OCI-LY3 (cell line): Measurements from ENCODE around the gene SELENOO.
A peak's percentile ranks its signal among the peaks of the same experiment; 100 is the strongest.

Source experiments
- H2AFZ ChIP-seq: fragments of 200-600, 300-600 bp; shearing (Covaris generic); 2 replicates; pipeline ENCODE4 v1.6.0; 2014; ENCODE audit warnings: antibody characterized with exemption, low read depth, low read length
- H3K27ac ChIP-seq: fragments of 200-600, 300-600 bp; sonication (generic); 2 replicates; pipeline ENCODE4 v1.5.1; 2014; ENCODE audit warnings: mild to moderate bottlenecking, low read length, moderate library complexity, mixed read lengths
- H3K27me3 ChIP-seq: fragments of 200-600, 300-600 bp; sonication (generic); 2 replicates; pipeline ENCODE4 v1.6.1; 2014; ENCODE audit warnings: low read depth, low read length, mixed read lengths
- H3K36me3 ChIP-seq: fragments of 200-600, 300-600 bp; sonication (generic); replicated peaks from 2 replicates; pipeline ENCODE3; 2014; ENCODE audit warnings: low read depth, low read length, mixed read lengths
- H3K4me1 ChIP-seq: fragments of 300-600, 200-600 bp; sonication (generic); 2 replicates; pipeline ENCODE4 v1.6.1; 2014; ENCODE audit warnings: low read length, mixed read lengths
- H3K4me2 ChIP-seq: fragments of 200-600, 300-600 bp; sonication (generic); 2 replicates; pipeline ENCODE4 v1.6.1; 2014; ENCODE audit warnings: low read length, mixed read lengths
- H3K4me3 ChIP-seq: fragments of 300-600, 200-600 bp; sonication (generic); 2 replicates; pipeline ENCODE4 v1.5.1; 2014; ENCODE audit warnings: antibody characterized with exemption, mild to moderate bottlenecking, low read length, moderate library complexity
- H3K79me2 ChIP-seq: fragments of 300-600, 200-600 bp; shearing (Covaris generic); 2 replicates; pipeline ENCODE4 v1.6.1; 2014; ENCODE audit warnings: mild to moderate bottlenecking, low read length, mixed read lengths
- H3K9ac ChIP-seq: fragments of 300-600, 200-600 bp; shearing (Covaris generic); 2 replicates; pipeline ENCODE4 v1.6.0; 2014; ENCODE audit warnings: mild to moderate bottlenecking, low read length, moderate library complexity
- H3K9me3 ChIP-seq: fragments of 200-600, 300-600 bp; shearing (Covaris generic); 2 replicates; pipeline ENCODE4 v1.6.1; 2014; ENCODE audit warnings: low read length, mixed read lengths; ENCODE audit not compliant: insufficient read depth
- H4K20me1 ChIP-seq: fragments of 200-600, 300-600 bp; sonication (generic); 2 replicates; pipeline ENCODE4 v1.6.1; 2016; ENCODE audit warnings: low read length, mixed read lengths; ENCODE audit not compliant: insufficient read depth
- CTCF ChIP-seq: fragments of 200-600, 300-600 bp; sonication (generic); IDR thresholded peaks from 2 replicates; pipeline ENCODE4 v1.5.1; 2014; ENCODE audit warnings: antibody characterized with exemption, low read length, low read depth
- EZH2phosphoT487 ChIP-seq: fragments of 200-600 bp; shearing (Covaris generic); IDR thresholded peaks from 2 replicates; pipeline ENCODE4 v1.6.1; 2018; ENCODE audit warnings: antibody characterized with exemption, mixed run types, low read depth

The SELENOO gene

GRCh38 chr22:50197856-50198623, 2.8 kb upstream of the SELENOO start:
- H4K20me1 ChIP-seq: peaks cover 10% of the 10 kb centered on the region; the same call in 1 of the 2 replicates
- H3K36me3 ChIP-seq: peaks cover 10% of the 10 kb centered on the region
- no peak overlapping the region for H3K9ac ChIP-seq
- H3K9me3 ChIP-seq: no peaks in the 10 kb centered on the region
- peaks cover 23% of the 10 kb centered on the region for H3K4me1 ChIP-seq
- TF ChIP-seq CTCF: no peak
- TF ChIP-seq EZH2phosphoT487: no peak
- H3K27ac ChIP-seq: no peak overlapping the region
- no peak overlapping the region for H3K4me3 ChIP-seq
- H3K79me2 ChIP-seq: peaks cover 23% of the 10 kb centered on the region
- no peak overlapping the region for H2AFZ ChIP-seq
- H3K27me3 ChIP-seq: no peaks in the 10 kb centered on the region
- no peak overlapping the region for H3K4me2 ChIP-seq

- TF ChIP-seq EZH2phosphoT487 (no peak), CTCF (no peak)
- Histone ChIP-seq H2AFZ (no peak overlapping the region), H3K4me1 (peaks cover 21% of the 10 kb centered on the region), H3K79me2 (peaks cover 23% of the 10 kb centered on the region), H3K4me2 (no peak overlapping the region), H4K20me1 (peaks cover 10% of the 10 kb centered on the region; the same call in 1 of the 2 replicates), H3K27me3 (no peaks in the 10 kb centered on the region), H3K36me3 (peaks cover 9% of the 10 kb centered on the region), H3K9me3 (no peaks in the 10 kb centered on the region), H3K9ac (no peak overlapping the region), H3K27ac (no peak overlapping the region), H3K4me3 (no peak overlapping the region)
Observed at GRCh38 chr22:50198624-50199017, 2.2 kb upstream of the SELENOO start.

- Histone ChIP-seq H3K4me3 (no peak overlapping the region), H3K4me2 (no peak overlapping the region), H3K79me2 (peaks cover 23% of the 10 kb centered on the region), H3K9me3 (no peaks in the 10 kb centered on the region), H3K27ac (no peak overlapping the region), H3K36me3 (peaks cover 9% of the 10 kb centered on the region), H4K20me1 (peaks cover 10% of the 10 kb centered on the region; the same call in 1 of the 2 replicates), H3K9ac (no peak overlapping the region), H3K27me3 (no peaks in the 10 kb centered on the region), H2AFZ (no peak overlapping the region), H3K4me1 (peaks cover 23% of the 10 kb centered on the region)
- no peak for TF ChIP-seq CTCF
- TF ChIP-seq EZH2phosphoT487: no peak
Observed at GRCh38 chr22:50199251-50199721, 1.5 kb upstream of the SELENOO start.

- peak overlapping the region; percentile 70 for H3K4me2 ChIP-seq
- H3K4me3 ChIP-seq: peak overlapping the region; percentile 93
- H2AFZ ChIP-seq: no peak overlapping the region
- no peak overlapping the region for H3K27ac ChIP-seq
- no peaks in the 10 kb centered on the region for H3K9me3 ChIP-seq
- H3K27me3 ChIP-seq: no peaks in the 10 kb centered on the region
- peaks cover 10% of the 10 kb centered on the region; the same call in 1 of the 2 replicates for H4K20me1 ChIP-seq
- TF ChIP-seq EZH2phosphoT487 (no peak), CTCF (no peak)
- H3K36me3 ChIP-seq: peaks cover 4% of the 10 kb centered on the region
- peaks cover 16% of the 10 kb centered on the region for H3K4me1 ChIP-seq
- H3K9ac ChIP-seq: peak overlapping the region; percentile 56; the same call in 1 of the 2 replicates
- peaks cover 23% of the 10 kb centered on the region for H3K79me2 ChIP-seq
Observed at GRCh38 chr22:50199829-50200460, 866 bp upstream of the SELENOO start.
